Stimulated activated CD4-positive, alpha-beta T cell treated with anti-CD3 and anti-CD28 coated beads, Interleukin-2, amount 100 ng/mL, for 4 hours (primary cell): ENCODE data around the gene ABCB7.
"Not testable (repeated sequence)": the region's sequence is repeated elsewhere in the genome, so short reads cannot be mapped to it uniquely, and the experiment has no call there.

Source experiments
- DNase-seq: peaks from one replicate; pipeline ENCODE4 v3.0.0-alpha.2; 2020; ENCODE audit warnings: low read depth

ABCB7 gene

DNA sequence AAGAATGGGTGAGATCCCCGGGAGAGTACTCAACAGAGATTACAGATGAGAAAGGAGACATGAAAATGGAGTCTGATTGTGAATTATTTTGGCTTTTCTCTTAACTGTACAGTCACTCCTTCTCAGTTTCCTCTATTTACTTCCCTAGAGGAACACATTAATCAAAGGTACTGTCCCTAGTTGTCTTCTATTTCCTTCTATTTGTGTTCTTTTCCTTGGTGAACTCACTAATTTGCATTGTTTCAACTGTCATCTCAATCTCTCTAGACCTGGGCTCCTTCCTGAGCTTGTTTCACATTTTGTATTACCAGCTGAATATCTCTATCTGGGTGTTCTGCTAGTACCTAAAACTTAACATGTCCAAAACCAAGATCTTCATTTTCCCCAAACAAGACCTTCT, 59.8 kb downstream of the ABCB7 start:
- DNase-seq = no peak

DNA sequence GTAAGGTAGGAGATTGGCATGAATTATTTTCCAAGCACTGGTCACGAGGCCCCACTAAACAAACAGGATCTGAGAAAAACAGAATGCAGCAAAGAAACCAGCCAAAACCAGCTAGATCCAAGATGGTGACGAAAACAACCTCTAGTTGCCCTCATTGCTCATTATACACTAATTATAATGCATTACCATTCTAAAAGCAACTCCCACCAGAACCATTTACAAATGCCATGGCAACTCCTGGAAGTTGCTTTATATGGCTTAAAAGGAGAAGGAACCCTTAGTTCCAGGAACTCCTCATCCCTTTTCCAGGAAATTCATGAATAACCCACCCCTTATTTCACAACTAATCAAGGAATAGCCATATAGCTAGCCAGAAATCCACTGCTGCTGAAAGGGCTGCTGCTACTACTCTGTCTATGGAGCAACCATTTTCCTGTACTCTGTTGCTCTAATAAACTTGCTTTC, 69.3 kb downstream of the ABCB7 start:
- no peak for DNase-seq

DNA sequence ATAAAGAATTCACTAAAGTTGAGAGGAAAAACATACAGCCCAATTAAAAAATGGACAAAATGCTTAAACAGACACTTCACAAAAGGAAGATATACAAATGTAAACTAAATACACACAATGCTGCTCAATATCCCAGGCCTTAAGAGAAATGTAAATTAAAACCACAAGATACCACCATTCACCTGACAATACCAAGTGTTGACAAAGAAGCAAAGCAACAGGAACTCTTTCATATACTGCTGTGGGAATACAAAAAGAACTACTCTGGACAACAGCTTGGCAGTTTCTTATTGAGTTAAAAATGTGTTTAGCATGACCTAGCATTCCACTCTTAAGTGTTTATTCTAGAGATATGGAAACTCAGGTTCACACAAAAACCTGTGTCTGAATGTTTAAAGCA, 71.3 kb downstream of the ABCB7 start:
- no peak for DNase-seq

DNA sequence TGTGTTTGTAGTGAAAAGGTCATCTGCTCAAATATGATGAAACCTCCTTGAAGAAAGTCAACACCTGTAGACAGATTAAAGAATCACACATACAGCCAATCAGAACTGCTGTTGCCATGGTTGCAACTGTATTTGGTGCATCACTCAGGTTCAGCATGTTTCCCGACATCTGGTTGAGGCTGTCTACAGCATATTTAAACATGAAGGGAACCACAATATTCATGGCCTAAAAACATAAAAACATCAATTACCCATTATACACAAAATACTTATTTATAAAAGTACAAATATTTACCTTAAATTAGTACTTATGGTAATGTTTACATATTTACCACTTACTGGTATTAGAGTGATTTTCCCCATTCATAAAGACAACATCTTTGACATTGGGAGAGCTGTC, 79.7 kb downstream of the ABCB7 start:
- DNase-seq = no peak

DNA sequence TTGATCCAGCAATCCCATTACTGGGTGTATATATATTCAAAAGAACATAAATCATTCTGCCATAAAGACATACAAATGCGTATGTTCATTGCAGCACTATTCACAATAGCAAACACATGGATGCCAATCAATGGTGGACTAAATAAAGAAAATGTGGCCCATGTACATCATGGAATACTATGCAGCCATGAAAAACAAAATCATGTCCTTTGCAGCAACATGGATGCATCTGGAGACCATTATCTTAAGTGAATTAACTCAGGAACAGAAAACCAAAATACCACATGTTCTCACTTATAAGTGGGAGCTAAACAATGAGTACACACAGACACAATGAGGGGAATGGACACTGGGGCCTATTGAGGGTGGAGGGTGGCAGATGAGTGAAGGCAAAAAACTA, 81.6 kb downstream of the ABCB7 start:
- DNase-seq = no peak

DNA sequence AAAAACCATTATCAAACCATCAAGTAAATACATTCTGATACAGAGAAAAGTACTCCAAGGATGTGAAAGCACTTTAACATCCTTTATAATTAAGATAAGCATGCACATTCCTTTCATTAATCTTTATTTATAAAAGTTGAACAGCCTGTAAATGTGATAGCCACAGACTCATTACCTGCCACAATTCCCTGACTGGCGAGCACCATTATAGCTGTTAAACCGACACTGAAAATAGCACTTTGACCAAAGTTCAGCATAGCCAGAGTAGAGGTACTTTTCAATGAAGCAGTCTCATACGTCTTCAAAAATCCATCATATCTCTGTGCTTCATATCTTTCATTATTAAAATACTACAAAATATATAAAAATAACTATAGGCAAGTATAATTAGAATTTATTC, 84.7 kb downstream of the ABCB7 start:
- no peak for DNase-seq

DNA sequence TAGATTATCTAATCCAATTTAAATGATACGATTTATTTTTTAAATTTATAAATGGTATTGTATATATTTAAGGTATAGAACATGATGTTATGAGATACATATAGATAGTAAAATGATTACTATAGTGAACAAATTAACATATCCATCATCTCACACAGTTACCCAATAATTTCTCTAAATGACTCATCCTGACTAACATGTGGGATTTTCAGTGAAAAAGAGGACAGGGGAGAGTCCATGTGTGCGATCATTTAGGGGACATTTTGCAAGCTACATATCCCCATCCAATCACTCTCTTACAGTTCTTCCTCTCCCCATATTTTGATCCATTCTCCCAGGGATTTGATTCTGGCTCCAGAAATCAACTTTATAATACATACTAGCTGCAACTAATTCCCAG, 88.2 kb downstream of the ABCB7 start:
- no peak for DNase-seq

DNA sequence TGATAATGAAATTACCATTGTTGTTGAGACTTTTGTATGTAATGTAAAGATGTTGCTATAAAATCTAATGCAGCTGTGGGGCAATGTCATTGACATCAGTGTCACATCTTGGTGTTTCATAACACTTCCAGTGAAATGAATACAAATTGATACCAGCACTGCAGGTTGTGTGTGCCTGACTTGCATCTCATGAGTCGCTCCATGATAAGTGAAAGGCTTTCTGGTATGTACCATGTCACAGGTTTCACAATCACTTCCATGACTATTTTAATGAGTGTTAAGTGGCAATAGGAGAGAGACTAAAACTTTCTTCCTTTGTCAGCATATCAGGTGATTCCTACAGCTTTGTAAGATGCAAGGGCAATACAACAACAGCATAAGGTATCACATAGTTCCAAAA, 94.4 kb downstream of the ABCB7 start:
- DNase-seq = no peak

DNA sequence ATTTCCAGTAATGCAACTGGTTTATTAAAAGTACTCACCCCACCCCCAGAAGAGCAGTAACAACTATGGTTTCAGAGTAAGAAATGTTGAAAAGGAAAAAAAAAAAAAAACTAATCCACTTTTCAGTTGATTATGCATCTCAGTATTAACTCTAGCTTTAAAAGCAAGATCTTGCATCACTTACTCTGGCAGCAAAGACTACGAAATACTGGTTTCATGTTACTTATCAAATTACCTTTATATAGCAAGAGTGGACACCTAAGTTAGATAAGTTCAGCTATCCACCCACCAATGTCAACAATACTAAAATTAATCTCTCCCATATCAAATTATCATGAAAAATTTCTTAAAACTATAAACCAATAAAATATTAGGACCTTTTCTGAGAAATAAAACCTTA, 105.0 kb downstream of the ABCB7 start:
- DNase-seq = no peak

DNA sequence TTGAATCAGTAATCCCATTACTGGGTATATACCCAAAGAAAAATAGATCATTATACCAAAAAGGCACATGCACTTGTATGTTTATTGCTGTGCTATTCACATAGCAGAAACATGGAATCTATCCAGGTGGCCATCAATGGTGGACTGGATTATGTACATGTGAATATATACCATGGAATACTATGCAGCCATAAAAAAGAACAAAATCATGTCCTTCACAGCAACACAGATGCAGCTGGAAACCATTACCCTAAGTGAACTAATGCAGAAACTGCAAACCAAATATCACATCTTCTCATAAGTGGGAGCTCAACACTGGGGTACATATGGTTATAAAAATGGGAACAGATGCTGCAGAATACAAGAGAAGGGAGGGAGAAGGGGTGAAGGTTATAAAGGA, 110.7 kb downstream of the ABCB7 start:
- no peak for DNase-seq

DNA sequence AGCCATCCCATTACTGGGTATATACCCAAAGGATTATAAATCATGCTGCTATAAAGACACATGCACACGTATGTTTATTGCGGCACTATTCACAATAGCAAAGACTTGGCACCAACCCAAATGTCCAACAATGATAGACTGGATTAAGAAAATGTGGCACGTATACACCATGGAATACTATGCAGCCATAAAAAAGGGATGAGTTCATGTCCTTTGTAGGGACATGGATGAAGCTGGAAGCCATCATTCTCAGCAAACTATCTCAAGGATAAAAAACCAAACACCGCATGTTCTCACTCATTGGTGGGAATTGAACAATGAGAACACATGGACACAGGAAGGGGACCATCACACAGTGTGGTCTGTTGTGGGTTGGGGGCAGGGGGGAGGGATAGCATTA, 111.9 kb downstream of the ABCB7 start:
- DNase-seq = not testable (repeated sequence)

DNA sequence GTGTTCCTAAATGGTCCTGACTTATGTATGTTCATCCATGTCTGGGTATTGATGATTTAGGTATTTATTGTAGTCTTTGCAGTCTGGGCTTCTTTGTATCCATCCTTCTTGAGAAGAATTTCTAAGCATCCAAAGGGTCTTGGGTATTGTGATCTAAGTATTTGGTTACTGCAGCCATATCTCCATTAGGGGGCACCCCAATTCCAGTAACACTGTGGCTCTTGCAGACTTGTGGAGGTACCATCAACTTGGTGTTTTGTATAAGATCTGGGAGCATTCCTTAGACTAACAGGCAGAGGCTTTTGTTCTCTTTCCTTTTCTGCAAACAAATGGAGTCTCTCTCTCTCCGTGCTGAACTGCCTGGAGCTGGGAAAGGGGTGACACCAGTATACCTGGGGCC, 117.2 kb downstream of the ABCB7 start:
- DNase-seq = no peak
